HG03175 (cell line): Measurements from ENCODE around the gene IFITM10.

ENCODE experiments used
- ATAC-seq: cut with Tn5 transposase; IDR thresholded peaks from one replicate; pipeline ENCODE4 v1.9.1; 2021; ENCODE audit warnings: mild to moderate bottlenecking, moderate library complexity; ENCODE audit not compliant: unreplicated experiment

IFITM10 gene

DNA sequence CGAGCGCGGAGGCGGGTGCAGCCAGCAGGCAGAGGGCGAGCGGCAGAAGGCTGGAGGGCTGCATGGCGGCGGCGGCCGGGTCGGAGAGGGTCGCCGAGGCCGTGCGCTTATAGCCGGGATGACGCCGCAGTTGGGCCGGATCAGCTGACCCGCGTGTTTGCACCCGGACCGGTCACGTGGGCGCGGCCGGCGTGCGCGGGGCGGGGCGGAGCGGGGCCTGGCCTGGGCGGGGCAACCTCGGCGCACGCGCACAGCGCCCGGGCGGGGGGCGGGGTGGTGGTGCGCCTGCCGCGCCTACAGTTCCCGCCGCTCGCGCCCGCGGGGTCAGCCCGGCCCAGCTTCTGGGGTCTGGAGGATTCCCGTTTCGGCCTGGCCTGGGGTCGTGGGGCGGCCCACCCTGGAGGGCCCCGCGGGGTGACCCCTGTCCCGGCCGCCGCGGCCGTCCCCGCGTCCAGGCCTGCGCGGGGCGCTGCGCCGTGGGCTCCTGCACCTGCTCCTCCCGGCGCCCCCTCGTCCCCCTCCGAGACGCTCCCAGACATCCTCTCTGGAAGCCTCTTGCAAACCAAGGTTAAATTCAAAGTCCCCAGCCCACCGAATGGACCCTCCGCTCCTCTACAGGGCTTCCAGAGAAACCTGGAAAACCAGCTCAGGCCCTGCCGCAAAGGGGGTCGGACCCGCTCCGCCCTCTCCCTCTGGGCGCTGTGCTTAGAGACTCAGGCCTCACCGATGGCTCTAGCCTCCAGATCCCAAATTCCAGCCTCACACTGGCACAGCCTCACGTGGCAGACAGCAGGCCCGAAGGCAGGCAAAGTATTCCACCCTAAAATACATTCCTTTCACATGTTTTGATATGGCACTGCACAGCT is 13.6 kb upstream of the IFITM10 start, which contains the start of gene CTSD:
Gene CTSD (minus strand): TSS at position 132 of the 866 bp plus-strand sequence. CDS start 68 bp downstream, at position 64.
- peak; percentile 63 for ATAC-seq

DNA sequence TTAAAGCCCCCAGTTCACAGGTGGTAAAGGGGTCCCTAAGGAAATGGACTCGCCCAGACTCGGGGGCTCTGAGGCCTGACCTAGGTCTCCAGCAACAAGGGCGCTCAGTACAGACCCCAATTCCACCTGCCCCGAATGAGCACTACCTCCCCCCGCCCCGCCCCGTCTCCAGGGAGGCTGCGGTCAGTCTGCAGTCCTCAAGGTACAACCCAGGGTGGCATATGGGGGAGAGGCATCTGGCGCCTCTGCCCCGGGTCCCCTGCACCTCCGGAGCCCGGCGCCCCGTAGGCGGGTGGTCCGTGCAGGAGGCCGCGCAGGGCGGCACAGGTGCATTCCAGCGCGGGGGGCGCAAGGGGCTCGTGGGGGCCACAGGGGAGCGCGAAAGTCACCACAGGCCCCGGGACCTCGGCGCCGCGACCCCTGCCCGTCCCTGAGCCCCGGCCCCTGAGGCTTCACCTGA is 13.0 kb upstream of the IFITM10 start:
- peak; percentile 28 for ATAC-seq

GRCh38 chr11:1762537-1763302 is 12.3 kb upstream of the IFITM10 start:
- ATAC-seq = no peak

- ATAC-seq = no peak
Observed at GRCh38 chr11:1761857-1762536, 11.6 kb upstream of the IFITM10 start.

DNA sequence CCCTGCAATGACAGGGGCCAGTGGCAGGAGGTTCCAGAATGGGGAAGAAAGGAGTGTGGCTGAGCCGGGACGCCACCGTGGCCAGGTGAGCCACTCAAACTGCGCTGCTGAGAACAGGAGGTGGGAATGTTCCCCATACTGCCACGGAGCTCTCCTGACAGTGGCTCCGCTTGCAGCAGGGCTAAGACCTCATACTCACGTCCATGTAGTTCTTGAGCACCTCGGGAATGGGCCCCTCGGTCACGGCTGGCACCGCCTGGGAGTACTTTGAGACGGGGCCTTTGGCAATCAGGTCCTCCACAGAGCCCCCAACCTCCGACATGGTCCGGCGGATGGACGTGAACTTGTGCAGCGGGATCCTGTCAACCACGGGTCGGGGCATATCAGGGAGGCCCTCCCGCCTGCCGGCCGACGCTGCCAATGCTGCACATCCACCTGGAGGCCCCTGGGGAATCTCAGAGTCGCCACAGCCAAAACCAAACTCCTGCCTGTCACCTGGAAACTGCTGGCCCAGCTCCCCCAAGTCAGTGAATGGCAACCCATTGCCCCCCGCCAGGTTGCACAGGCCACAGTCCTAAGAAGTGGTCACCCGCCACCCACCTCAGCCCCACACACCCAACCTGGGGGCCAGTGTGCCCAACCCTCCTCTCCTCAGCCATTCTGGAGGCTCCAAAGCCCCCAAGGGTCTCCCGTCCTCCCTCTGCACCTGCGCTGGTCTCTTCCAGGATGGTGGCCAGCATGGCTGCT is 10.9 kb upstream of the IFITM10 start:
- no peak for ATAC-seq

- no peak for ATAC-seq
Observed at GRCh38 chr11:1760351-1761109, 10.1 kb upstream of the IFITM10 start.

GRCh38 chr11:1759851-1760220 is 9.4 kb upstream of the IFITM10 start:
- ATAC-seq = no peak

DNA sequence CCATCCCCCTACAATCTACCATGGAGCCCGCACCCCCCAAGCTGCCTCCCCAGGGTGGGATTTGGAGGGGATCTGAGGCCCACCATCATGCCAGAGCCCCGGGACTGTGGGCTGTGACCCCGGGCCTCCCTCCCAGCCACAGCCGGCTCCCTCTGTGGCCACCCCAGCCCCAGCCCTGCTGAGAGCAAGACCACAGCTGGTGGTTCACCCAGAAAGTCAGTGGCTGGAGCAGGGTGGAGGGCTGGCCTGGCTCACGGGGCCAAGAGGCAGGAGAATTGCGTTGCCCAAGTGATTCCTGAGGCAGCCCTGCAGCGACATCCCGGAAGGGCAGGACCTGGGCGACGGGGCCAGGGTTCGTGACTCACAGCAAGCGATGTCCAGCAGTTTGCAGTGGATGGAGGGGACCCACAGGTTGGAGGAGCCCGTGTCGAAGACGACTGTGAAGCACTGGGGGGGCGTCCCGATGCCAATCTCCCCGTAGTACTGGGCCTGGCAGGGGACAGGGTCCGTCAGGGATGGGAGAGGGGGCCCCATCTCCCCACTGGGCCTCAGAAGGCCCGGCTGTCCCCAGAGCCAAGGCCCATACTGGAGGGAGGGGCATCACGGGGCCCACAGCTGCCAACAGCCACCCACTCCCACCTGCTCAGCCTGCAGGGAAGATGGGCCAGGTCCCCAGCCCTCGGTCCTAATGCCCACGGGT is 8.9 kb upstream of the IFITM10 start:
- no peak for ATAC-seq

GRCh38 chr11:1758611-1759150 is 8.3 kb upstream of the IFITM10 start:
- ATAC-seq = no peak

GRCh38 chr11:1757861-1758610 is 7.6 kb upstream of the IFITM10 start:
- ATAC-seq = no peak

- ATAC-seq = no peak
Observed at GRCh38 chr11:1756791-1757771, 6.7 kb upstream of the IFITM10 start.

DNA sequence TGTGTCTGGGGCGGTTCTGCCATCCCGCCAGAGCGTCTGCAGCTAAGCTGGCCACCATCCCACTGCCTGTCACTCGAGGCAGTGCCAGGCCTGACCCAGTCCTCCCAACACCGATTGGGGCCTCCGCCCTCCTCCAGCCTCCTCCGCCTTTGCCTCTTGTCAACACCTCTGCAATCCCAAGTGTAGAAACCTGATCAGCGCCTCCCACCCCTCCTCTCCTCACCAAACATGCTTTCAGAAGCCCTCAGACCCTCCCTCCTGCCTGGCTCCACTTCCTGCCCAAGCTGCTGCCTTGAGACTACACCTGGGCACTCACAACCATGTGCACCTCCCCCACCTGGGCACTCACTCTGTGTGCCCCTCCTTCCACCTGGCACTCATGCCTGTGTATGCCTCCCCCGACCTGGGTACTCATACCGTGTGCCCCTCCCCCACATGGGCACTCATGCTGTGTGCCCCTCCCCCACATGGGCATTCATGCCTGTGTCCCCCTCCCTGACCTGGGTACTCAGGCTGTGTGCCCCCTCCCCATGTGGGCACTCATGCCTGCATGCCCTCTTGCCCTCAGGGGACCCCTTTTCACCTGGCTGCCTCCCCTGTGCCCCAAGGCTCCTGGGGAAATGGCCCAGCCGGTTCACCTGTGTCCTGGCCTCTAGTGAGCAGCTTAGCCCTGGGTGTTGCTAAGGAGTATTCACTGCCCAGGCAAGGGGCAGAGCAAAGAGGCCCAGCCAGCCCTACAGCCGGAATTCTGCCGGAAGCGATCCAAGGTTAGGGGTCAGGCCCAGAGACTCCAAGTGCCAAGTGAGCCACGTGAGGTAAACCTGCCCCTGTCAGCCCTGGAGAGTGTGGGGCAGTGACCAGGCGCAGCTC is 5.5 kb upstream of the IFITM10 start:
- no peak for ATAC-seq

- ATAC-seq = no peak
Observed at GRCh38 chr11:1755344-1755691, 4.9 kb upstream of the IFITM10 start.

DNA sequence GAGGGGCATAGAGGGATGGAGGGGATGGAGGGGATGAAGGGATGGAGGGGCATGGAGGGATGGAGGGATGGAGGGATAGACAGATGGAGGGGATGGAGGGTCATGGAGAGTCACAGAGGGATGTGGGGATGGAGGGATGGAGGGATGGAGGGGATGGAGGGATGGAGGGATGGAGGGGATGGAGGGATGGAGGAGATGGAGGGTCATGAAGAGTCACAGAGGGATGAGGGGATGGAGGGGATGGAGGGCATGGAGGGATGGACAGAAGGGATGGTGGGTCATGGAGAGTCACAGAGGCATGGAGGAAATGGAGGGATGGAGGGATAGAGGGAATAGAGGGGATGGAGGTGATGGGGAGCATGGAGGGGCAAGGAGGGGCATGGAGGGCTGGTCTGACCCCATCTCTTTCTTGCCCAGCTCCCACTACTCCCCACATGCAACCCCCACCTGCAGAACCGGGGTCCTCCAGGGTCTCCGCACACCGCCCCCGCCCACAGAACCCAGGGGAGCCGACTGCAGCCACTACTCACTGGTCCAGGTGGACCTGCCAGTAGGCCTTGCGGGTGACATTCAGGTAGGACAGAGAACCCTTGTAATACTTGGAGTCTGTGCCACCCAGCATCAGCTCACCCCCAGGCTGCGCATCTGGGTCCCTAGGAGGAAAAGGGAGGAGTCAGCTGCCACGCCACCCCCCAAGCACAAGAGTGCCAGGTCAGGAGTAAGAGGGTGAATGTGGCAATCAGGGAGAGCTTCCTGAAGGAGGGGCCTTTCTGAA is 4.2 kb upstream of the IFITM10 start:
- ATAC-seq = no peak

- no peak for ATAC-seq
Observed at GRCh38 chr11:1753929-1754305, 3.5 kb upstream of the IFITM10 start.
